ENCODE measurements around the gene CFAP65. TPM values are rescaled to one million over a fixed set of nuclear protein-coding genes. Genes with fewer than 3 reads are reported as not detected.

Gene CFAP65, protein sequence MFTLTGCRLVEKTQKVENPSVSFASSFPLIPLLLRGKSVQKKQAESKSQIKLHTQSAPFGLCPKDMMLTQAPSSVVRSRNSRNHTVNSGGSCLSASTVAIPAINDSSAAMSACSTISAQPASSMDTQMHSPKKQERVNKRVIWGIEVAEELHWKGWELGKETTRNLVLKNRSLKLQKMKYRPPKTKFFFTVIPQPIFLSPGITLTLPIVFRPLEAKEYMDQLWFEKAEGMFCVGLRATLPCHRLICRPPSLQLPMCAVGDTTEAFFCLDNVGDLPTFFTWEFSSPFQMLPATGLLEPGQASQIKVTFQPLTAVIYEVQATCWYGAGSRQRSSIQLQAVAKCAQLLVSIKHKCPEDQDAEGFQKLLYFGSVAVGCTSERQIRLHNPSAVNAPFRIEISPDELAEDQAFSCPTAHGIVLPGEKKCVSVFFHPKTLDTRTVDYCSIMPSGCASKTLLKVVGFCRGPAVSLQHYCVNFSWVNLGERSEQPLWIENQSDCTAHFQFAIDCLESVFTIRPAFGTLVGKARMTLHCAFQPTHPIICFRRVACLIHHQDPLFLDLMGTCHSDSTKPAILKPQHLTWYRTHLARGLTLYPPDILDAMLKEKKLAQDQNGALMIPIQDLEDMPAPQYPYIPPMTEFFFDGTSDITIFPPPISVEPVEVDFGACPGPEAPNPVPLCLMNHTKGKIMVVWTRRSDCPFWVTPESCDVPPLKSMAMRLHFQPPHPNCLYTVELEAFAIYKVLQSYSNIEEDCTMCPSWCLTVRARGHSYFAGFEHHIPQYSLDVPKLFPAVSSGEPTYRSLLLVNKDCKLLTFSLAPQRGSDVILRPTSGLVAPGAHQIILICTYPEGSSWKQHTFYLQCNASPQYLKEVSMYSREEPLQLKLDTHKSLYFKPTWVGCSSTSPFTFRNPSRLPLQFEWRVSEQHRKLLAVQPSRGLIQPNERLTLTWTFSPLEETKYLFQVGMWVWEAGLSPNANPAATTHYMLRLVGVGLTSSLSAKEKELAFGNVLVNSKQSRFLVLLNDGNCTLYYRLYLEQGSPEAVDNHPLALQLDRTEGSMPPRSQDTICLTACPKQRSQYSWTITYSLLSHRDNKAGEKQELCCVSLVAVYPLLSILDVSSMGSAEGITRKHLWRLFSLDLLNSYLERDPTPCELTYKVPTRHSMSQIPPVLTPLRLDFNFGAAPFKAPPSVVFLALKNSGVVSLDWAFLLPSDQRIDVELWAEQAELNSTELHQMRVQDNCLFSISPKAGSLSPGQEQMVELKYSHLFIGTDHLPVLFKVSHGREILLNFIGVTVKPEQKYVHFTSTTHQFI (N-terminal part only)
- total RNA-seq = 0.34 TPM in 1 of 2 replicates, not detected in the other

GRCh38 chr2:219041252-219041651 is at the start of gene CFAP65:
CFAP65 (minus strand) TSS chr2:219041516; CDS start chr2:219039048, 2,468 bp downstream.

GRCh38 chr2:219060821-219061791 is 19.8 kb upstream of the CFAP65 start, which contains the start of gene IHH:
IHH (minus strand) TSS chr2:219060921; CDS start chr2:219060467, 454 bp downstream.

GRCh38 chr2:218993345-218994315 is 47.7 kb downstream of the CFAP65 start, which contains the start of gene CRYBA2:
CRYBA2 (minus strand) TSS chr2:218993422; CDS start chr2:218993176, 246 bp downstream.

DNA sequence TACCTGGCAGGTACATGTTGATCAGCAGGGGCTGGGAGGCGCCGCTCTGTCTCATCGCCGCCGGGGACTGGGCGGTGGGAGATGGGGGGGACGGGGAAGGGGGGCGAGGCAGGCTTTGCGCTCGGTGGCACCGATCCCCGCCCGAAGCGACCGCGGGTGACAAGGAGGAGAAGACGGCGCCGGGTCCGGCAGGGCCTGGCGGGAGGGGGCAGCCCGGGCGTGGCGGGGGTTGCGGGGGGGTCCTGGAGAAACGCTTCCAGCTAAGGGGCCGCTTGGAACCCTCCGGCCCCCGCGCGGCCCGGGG is 56.3 kb downstream of the CFAP65 start, which contains the start of gene FEV:
Gene FEV (minus strand): TSS at position 164 of the 304 bp plus-strand sequence. CDS start 109 bp downstream, at position 55.

GRCh38 chr2:218959141-218959731 is 82.1 kb downstream of the CFAP65 start, which contains the start of gene CDK5R2:
CDK5R2 (plus strand) TSS chr2:218959666; CDS start chr2:218959821, 155 bp downstream.

Other genes with a start within 250 kb of the CFAP65 start
- 0.19 TPM in 1 of 2 replicates, not detected in the other for gene PRKAG3, start 209.7 kb downstream of the CFAP65 start, total RNA-seq
- 0.06 TPM in 1 of 2 replicates, not detected in the other for gene WNT6, start 181.7 kb downstream of the CFAP65 start, total RNA-seq
- not detected in 2 replicates for gene WNT10A, start 160.7 kb downstream of the CFAP65 start, total RNA-seq
- 0.06 TPM in 1 of 2 replicates, not detected in the other for gene CDK5R2, start 81.8 kb downstream of the CFAP65 start, total RNA-seq
- not detected in 2 replicates for gene FEV, start 56.3 kb downstream of the CFAP65 start, total RNA-seq
- not detected in 2 replicates for gene CRYBA2, start 48.1 kb downstream of the CFAP65 start, total RNA-seq
- gene IHH, start 19.4 kb upstream of the CFAP65 start, total RNA-seq = not detected in 2 replicates
- 13.4 and 15.8 TPM in 2 replicates for gene NHEJ1, start 119.3 kb upstream of the CFAP65 start, total RNA-seq
- gene SLC23A3, start 128.5 kb upstream of the CFAP65 start, total RNA-seq = 0.25 and 0.44 TPM in 2 replicates
- gene CNPPD1, start 135.4 kb upstream of the CFAP65 start, total RNA-seq = 20.8 and 32.6 TPM in 2 replicates
- 43.9 and 47.7 TPM in 2 replicates for gene RETREG2, start 136.8 kb upstream of the CFAP65 start, total RNA-seq
- gene ZFAND2B, start 165.3 kb upstream of the CFAP65 start, total RNA-seq = 16.8 and 34.2 TPM in 2 replicates
- 28.4 and 29.5 TPM in 2 replicates for gene ABCB6, start 177.4 kb upstream of the CFAP65 start, total RNA-seq
- 70.1 and 72.7 TPM in 2 replicates for gene ATG9A, start 188.1 kb upstream of the CFAP65 start, total RNA-seq
- gene ANKZF1, start 188.3 kb upstream of the CFAP65 start, total RNA-seq = 24.7 and 30.6 TPM in 2 replicates
- 7.0 and 12.2 TPM in 2 replicates for gene GLB1L, start 203.9 kb upstream of the CFAP65 start, total RNA-seq
- 16.2 and 20.2 TPM in 2 replicates for gene STK16, start 204.0 kb upstream of the CFAP65 start, total RNA-seq
- gene TUBA4B, start 211.7 kb upstream of the CFAP65 start, total RNA-seq = not detected in 2 replicates
- gene TUBA4A, start 212.4 kb upstream of the CFAP65 start, total RNA-seq = 13.4 and 26.5 TPM in 2 replicates
- 33.6 and 35.5 TPM in 2 replicates for gene DNAJB2, start 237.8 kb upstream of the CFAP65 start, total RNA-seq

All from cardiac ventricle fibroblast (primary cell).